Gastroesophageal sphincter (tissue), 3 donors: ENCODE data around the gene HRH1.

Source experiments
- CTCF ChIP-seq, 4 experiments: fragments of 200-600 bp in 2 of 4; fragments of 450-650 bp in 2 of 4; sonication (generic) in 1 of 4; IDR thresholded peaks; one replicate each; pipeline ENCODE4 v1.5.1; 2017 to 2019; ENCODE audit warnings: antibody characterized with exemption in 4 of 4, mild to moderate bottlenecking in 2 of 4, moderate library complexity in 2 of 4
- POLR2AphosphoS5 ChIP-seq: sonication (generic); formaldehyde crosslinking; IDR thresholded peaks from one replicate; pipeline ENCODE4 v1.6.1; 2017; ENCODE audit warnings: antibody characterized with exemption

- no peak for TF ChIP-seq CTCF (IDR thresholded peaks at IDR 0.05)
- TF ChIP-seq POLR2AphosphoS5, result no peak
Measured at GRCh38 chr3:11290743-11291680, 136.7 kb downstream of the HRH1 start.
